Left lung (tissue), 10 donors: ENCODE results near the gene MC3R. TPM values are rescaled to one million over a fixed set of nuclear protein-coding genes. Genes with fewer than 3 reads are reported as not detected.

Experiments
- ATAC-seq: fragments of 200-7000 bp; cut with Tn5 transposase; one replicate; pipeline ENCODE4 v1.9.1; 2020; ENCODE audit warnings: moderate library complexity
- DNase-seq, 4 donors: peaks; one replicate each; pipeline ENCODE4 v3.0.0-alpha.2; 2013 to 2020
- H3K27ac ChIP-seq, 2 donors: fragments of 200-600 bp; sonication (generic) in 1 of 2; one replicate each; pipeline versions ENCODE4 v1.5.0 to v1.8.0; 2020 to 2021
- H3K27me3 ChIP-seq, 2 donors: fragments of 200-600 bp; sonication (generic) in 1 of 2; one replicate each; pipeline versions ENCODE4 v1.5.0 to v1.8.0; 2020 to 2021
- H3K36me3 ChIP-seq, 2 donors: fragments of 200-600 bp; sonication (generic) in 1 of 2; one replicate each; pipeline versions ENCODE4 v1.5.0 to v1.8.0; 2020 to 2021
- H3K4me1 ChIP-seq, 2 donors: fragments of 200-600 bp; one replicate each; pipeline ENCODE4 v1.8.0; 2021
- H3K4me3 ChIP-seq, 2 donors: fragments of 200-600 bp; sonication (generic) in 1 of 2; one replicate each; pipeline versions ENCODE4 v1.5.0 to v1.8.0; 2020 to 2021; ENCODE audit warnings: mild to moderate bottlenecking in 1 of 2
- H3K9me3 ChIP-seq, 2 donors: fragments of 200-600 bp; sonication (generic) in 1 of 2; one replicate each; pipeline versions ENCODE4 v1.5.0 to v1.8.0; 2020 to 2021
- intact Hi-C, 2 donors: fragments of 100-400 bp; cut with DNase I; formaldehyde crosslinking; loops; one replicate each; pipeline versions ENCODE4 v1.11.2 to v1.14.2; 2022
- polyA plus RNA-seq, 6 donors: library from polyadenylated mRNA; unstranded; fragments of 120-200 nt; gene quantifications; one replicate each; pipeline ENCODE4 v1.2.1, GENCODE V29; 2013; ENCODE audit not compliant: insufficient read length in 6 of 6
- total RNA-seq, 2 donors: library from RNA; stranded (reverse); fragmentation: NEBNext Ultra II Directional; extraction: Animal tissue kit (Norgen Biotek cat#: 25700); gene quantifications; one replicate each; pipeline ENCODE4 v1.2.1, GENCODE V29; 2021
- TF ChIP-seq, protein P1 (sequence below), 2 donors: fragments of 200-600 bp; sonication (generic) in 1 of 2; IDR thresholded peaks; one replicate each; pipeline versions ENCODE4 v1.5.0 to v1.8.0; 2021; ENCODE audit warnings: antibody characterized with exemption in 2 of 2
- donor health status: DM: no; HTN: yes; CAD: no.
- donor health status: DM: no; HTN: no; CAD: no.

Gene MC3R
- total and polyA plus RNA-seq, 8 donors: not detected

GRCh38 chr20:56245761-56246160, 2.8 kb upstream of the MC3R start:
- Histone ChIP-seq H3K4me3 (no peak overlapping the region), H3K27me3 (peaks cover 0 to 54% of the 10 kb centered on the region in 2 donors), H3K36me3 (no peaks in the 10 kb centered on the region), H3K27ac (no peak overlapping the region), H3K9me3 (peaks cover 0 to 3% of the 10 kb centered on the region in 2 donors), H3K4me1 (no peaks in the 10 kb centered on the region)
- TF ChIP-seq, protein P1, sequence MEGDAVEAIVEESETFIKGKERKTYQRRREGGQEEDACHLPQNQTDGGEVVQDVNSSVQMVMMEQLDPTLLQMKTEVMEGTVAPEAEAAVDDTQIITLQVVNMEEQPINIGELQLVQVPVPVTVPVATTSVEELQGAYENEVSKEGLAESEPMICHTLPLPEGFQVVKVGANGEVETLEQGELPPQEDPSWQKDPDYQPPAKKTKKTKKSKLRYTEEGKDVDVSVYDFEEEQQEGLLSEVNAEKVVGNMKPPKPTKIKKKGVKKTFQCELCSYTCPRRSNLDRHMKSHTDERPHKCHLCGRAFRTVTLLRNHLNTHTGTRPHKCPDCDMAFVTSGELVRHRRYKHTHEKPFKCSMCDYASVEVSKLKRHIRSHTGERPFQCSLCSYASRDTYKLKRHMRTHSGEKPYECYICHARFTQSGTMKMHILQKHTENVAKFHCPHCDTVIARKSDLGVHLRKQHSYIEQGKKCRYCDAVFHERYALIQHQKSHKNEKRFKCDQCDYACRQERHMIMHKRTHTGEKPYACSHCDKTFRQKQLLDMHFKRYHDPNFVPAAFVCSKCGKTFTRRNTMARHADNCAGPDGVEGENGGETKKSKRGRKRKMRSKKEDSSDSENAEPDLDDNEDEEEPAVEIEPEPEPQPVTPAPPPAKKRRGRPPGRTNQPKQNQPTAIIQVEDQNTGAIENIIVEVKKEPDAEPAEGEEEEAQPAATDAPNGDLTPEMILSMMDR (IDR thresholded peaks at IDR 0.05): no peak
- DNase-seq: no peak
- no peak for ATAC-seq
- intact Hi-C loops: no loop called here

GRCh38 chr20:56249244-56249955, 868 bp downstream of the MC3R start:
- H3K4me1 ChIP-seq: no peaks in the 10 kb centered on the region
- DNase-seq (peak in 2 of 4 donors; percentile 13 to 67), ATAC-seq (peak; percentile 46)
- no peak overlapping the region for H3K27ac ChIP-seq
- no peaks in the 10 kb centered on the region for H3K36me3 ChIP-seq
- peaks cover 0 to 84% of the 10 kb centered on the region in 2 donors for H3K27me3 ChIP-seq
- TF ChIP-seq, protein P1 (IDR thresholded peaks at IDR 0.05): no peak
- intact Hi-C loops: no loop called here
- no peak overlapping the region for H3K4me3 ChIP-seq
- no peaks in the 10 kb centered on the region for H3K9me3 ChIP-seq

DNA sequence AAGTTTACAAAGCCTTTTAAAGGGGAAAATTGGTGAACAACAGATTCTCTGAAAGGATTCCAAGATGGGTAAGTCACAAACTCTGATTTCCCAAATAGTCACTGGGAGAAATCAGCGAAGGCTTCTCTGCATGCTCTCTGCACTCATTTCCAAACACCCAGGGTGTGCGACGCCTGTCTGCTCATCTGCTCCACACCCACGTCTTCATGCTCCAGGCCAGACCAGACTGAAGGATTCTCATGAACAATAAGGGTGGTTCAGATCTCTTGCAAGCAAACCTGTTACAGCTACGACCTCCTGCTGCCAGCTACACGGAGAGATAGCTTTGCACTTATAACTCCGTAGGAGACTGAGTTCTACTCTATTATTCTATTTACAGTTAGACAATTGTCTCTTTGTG, 1.4 kb downstream of the MC3R start:
- peaks cover 0 to 84% of the 10 kb centered on the region in 2 donors for H3K27me3 ChIP-seq
- ATAC-seq: no peak
- intact Hi-C loops: no loop called here
- no peaks in the 10 kb centered on the region for H3K9me3 ChIP-seq
- TF ChIP-seq, protein P1 (IDR thresholded peaks at IDR 0.05): no peak
- H3K4me3 ChIP-seq: no peak overlapping the region
- H3K36me3 ChIP-seq: no peaks in the 10 kb centered on the region
- DNase-seq: no peak
- H3K4me1 ChIP-seq: no peaks in the 10 kb centered on the region
- H3K27ac ChIP-seq: no peak overlapping the region

DNA sequence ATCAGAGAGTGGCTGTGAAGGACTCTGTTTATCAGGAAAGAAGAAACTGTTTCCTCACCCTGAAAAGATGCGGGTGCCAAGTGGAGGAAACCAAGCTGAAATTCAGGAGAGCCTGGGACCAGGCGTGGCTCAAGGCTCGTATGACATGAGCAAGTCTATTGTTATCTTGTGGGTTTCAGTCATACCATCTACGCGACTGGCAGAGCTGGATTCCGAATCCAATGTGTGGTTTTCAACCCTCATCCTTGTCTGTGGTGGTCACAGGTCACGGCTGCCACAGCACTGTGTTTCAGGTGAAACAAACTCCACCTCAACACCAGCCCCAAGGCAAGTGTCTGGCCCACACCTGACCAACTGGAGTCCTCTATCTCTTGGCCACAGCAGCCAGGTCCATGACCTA, 9.1 kb downstream of the MC3R start:
- H3K9me3 ChIP-seq: no peaks in the 10 kb centered on the region
- intact Hi-C loops: no loop called here
- no peak for ATAC-seq
- H3K27me3 ChIP-seq: peaks cover 0 to 49% of the 10 kb centered on the region in 2 donors
- no peak overlapping the region for H3K27ac ChIP-seq
- DNase-seq: no peak
- H3K36me3 ChIP-seq: no peaks in the 10 kb centered on the region
- no peaks in the 10 kb centered on the region for H3K4me1 ChIP-seq
- no peak overlapping the region for H3K4me3 ChIP-seq
- TF ChIP-seq, protein P1 (IDR thresholded peaks at IDR 0.05): no peak

GRCh38 chr20:56259948-56260347, 11.4 kb downstream of the MC3R start:
- Histone ChIP-seq H3K27me3 (peaks cover 0 to 35% of the 10 kb centered on the region in 2 donors), H3K27ac (no peak overlapping the region), H3K36me3 (no peaks in the 10 kb centered on the region), H3K9me3 (no peaks in the 10 kb centered on the region), H3K4me1 (no peaks in the 10 kb centered on the region), H3K4me3 (no peak overlapping the region)
- DNase-seq (no peak), ATAC-seq (no peak)
- intact Hi-C loops: no loop called here
- TF ChIP-seq, protein P1 (IDR thresholded peaks at IDR 0.05): no peak
